ENCODE measurements around the gene CHRDL2. TPM values are rescaled to one million over a fixed set of nuclear protein-coding genes. Genes with fewer than 3 reads are reported as not detected.

The CHRDL2 gene
- total and polyA plus RNA-seq, 2 experiments from 2014 or later, result 0.83 to 4.7 TPM

DNA sequence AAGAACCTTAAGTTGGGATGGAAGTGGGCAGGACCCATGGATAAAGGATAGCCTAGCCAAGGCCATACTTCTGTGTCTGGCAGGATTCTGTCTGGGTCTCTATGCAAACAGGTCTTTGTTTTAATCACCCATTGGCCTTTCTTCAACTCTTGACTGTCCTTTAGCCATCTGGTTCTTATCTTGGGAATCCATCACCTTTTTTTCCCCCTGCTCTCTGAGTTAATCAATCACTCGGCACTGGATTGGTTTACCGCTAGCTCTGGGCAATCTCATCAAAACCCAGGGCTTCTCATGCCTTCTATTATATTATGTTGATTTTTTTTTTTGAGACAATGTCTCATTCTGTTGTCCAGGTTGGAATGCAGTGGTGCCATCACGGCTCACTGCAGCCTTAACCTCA is 15.6 kb upstream of the CHRDL2 start:
- Histone ChIP-seq H3K36me3 (replicated peaks; ENCODE audit: insufficient read depth, low read depth) (no peaks in the 10 kb centered on the region), H3K9me2 (replicated peaks; ENCODE audit: insufficient read depth) (no peaks in the 10 kb centered on the region), H3K9me3 (ENCODE audit: low read depth) (no peaks in the 10 kb centered on the region), H4K20me1 (ENCODE audit: insufficient read depth, poor library complexity, severe bottlenecking) (no peaks in the 10 kb centered on the region), H3K27me3 (no peaks in the 10 kb centered on the region), H2AFZ (no peak overlapping the region), H3K27ac (no peak overlapping the region), H3K4me2 (no peak overlapping the region), H3K4me1 (ENCODE audit: insufficient read depth) (peaks cover 11% of the 10 kb centered on the region), H3K79me2 (peaks cover 27% of the 10 kb centered on the region), H3K4me3 (no peak overlapping the region)
- WGBS (ENCODE audit: low lambda C conversion rate, missing lambda C conversion rate), result 78% methylated on average over 3 of the region's 3 CpGs
- TF ChIP-seq EZH2 (IDR thresholded peaks at IDR 0.05; ENCODE audit: borderline replicate concordance), result no peak
- TF ChIP-seq EZH2phosphoT487 (IDR thresholded peaks at IDR 0.05; ENCODE audit: low read depth, severe bottlenecking, unreplicated experiment), result no peak
- TF ChIP-seq, protein P1, sequence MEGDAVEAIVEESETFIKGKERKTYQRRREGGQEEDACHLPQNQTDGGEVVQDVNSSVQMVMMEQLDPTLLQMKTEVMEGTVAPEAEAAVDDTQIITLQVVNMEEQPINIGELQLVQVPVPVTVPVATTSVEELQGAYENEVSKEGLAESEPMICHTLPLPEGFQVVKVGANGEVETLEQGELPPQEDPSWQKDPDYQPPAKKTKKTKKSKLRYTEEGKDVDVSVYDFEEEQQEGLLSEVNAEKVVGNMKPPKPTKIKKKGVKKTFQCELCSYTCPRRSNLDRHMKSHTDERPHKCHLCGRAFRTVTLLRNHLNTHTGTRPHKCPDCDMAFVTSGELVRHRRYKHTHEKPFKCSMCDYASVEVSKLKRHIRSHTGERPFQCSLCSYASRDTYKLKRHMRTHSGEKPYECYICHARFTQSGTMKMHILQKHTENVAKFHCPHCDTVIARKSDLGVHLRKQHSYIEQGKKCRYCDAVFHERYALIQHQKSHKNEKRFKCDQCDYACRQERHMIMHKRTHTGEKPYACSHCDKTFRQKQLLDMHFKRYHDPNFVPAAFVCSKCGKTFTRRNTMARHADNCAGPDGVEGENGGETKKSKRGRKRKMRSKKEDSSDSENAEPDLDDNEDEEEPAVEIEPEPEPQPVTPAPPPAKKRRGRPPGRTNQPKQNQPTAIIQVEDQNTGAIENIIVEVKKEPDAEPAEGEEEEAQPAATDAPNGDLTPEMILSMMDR (IDR thresholded peaks at IDR 0.05; ENCODE audit: poor library complexity), result no peak
- DNase-seq (ENCODE audit: low spot score), result no peak

GRCh38 chr11:74744277-74744676 is 13.1 kb upstream of the CHRDL2 start:
- Histone ChIP-seq H3K27me3 (no peaks in the 10 kb centered on the region), H3K79me2 (peaks cover 1% of the 10 kb centered on the region), H3K36me3 (replicated peaks; ENCODE audit: insufficient read depth, low read depth) (no peaks in the 10 kb centered on the region), H3K27ac (no peak overlapping the region), H3K4me2 (no peak overlapping the region), H3K9me2 (replicated peaks; ENCODE audit: insufficient read depth) (no peaks in the 10 kb centered on the region), H3K9me3 (ENCODE audit: low read depth) (no peaks in the 10 kb centered on the region), H2AFZ (no peak overlapping the region), H3K4me1 (ENCODE audit: insufficient read depth) (peaks cover 5% of the 10 kb centered on the region), H3K4me3 (no peak overlapping the region), H4K20me1 (ENCODE audit: insufficient read depth, poor library complexity, severe bottlenecking) (no peaks in the 10 kb centered on the region)
- DNase-seq (ENCODE audit: low spot score), result no peak
- 80% methylated on average over 4 of the region's 4 CpGs for WGBS (ENCODE audit: low lambda C conversion rate, missing lambda C conversion rate)
- TF ChIP-seq EZH2phosphoT487 (IDR thresholded peaks at IDR 0.05; ENCODE audit: low read depth, severe bottlenecking, unreplicated experiment) (no peak), EZH2 (IDR thresholded peaks at IDR 0.05; ENCODE audit: borderline replicate concordance) (no peak)
- TF ChIP-seq, protein P1 (IDR thresholded peaks at IDR 0.05; ENCODE audit: poor library complexity), result no peak

GRCh38 chr11:74743640-74744039 is 12.4 kb upstream of the CHRDL2 start:
- Histone ChIP-seq H3K27me3 (no peaks in the 10 kb centered on the region), H2AFZ (no peak overlapping the region), H3K79me2 (no peaks in the 10 kb centered on the region), H4K20me1 (ENCODE audit: insufficient read depth, poor library complexity, severe bottlenecking) (no peaks in the 10 kb centered on the region), H3K4me2 (no peak overlapping the region), H3K9me2 (replicated peaks; ENCODE audit: insufficient read depth) (no peaks in the 10 kb centered on the region), H3K9me3 (ENCODE audit: low read depth) (no peaks in the 10 kb centered on the region), H3K4me3 (no peak overlapping the region), H3K36me3 (replicated peaks; ENCODE audit: insufficient read depth, low read depth) (no peaks in the 10 kb centered on the region), H3K4me1 (ENCODE audit: insufficient read depth) (peaks cover 5% of the 10 kb centered on the region), H3K27ac (no peak overlapping the region)
- TF ChIP-seq EZH2phosphoT487 (IDR thresholded peaks at IDR 0.05; ENCODE audit: low read depth, severe bottlenecking, unreplicated experiment) (no peak), EZH2 (IDR thresholded peaks at IDR 0.05; ENCODE audit: borderline replicate concordance) (no peak)
- TF ChIP-seq, protein P1 (IDR thresholded peaks at IDR 0.05; ENCODE audit: poor library complexity), result no peak
- no peak for DNase-seq (ENCODE audit: low spot score)

DNA sequence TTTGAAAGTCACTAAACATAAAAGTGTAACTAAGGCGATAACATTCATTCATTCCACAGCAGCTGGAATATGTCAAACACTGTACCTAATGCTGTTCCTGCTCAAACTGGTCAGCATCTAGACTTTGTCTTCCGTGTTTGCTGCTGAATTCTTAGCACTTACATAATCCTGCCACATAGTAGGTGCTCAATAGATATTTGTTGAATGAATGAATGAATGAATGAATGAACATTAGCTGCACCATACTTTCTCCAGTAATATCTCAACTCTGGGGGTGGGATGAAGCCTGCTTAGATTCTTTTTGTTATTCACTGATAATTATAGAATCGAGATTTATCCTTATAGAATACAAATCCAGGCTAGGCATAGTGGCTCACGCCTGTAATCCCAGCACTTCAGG is 10.8 kb upstream of the CHRDL2 start:
- TF ChIP-seq, protein P1 (IDR thresholded peaks at IDR 0.05; ENCODE audit: poor library complexity), result no peak
- TF ChIP-seq EZH2 (IDR thresholded peaks at IDR 0.05; ENCODE audit: borderline replicate concordance), result no peak
- no peak for TF ChIP-seq EZH2phosphoT487 (IDR thresholded peaks at IDR 0.05; ENCODE audit: low read depth, severe bottlenecking, unreplicated experiment)
- no peaks in the 10 kb centered on the region for H3K36me3 ChIP-seq (replicated peaks; ENCODE audit: insufficient read depth, low read depth)
- no peak overlapping the region for H3K4me3 ChIP-seq
- H3K4me1 ChIP-seq (ENCODE audit: insufficient read depth), result no peaks in the 10 kb centered on the region
- no peaks in the 10 kb centered on the region for H3K9me3 ChIP-seq (ENCODE audit: low read depth)
- no peak overlapping the region for H2AFZ ChIP-seq
- H3K27ac ChIP-seq, result no peak overlapping the region
- no peaks in the 10 kb centered on the region for H3K79me2 ChIP-seq
- no peaks in the 10 kb centered on the region for H3K9me2 ChIP-seq (replicated peaks; ENCODE audit: insufficient read depth)
- H3K27me3 ChIP-seq, result no peaks in the 10 kb centered on the region
- no peak for DNase-seq (ENCODE audit: low spot score)
- H3K4me2 ChIP-seq, result no peak overlapping the region
- H4K20me1 ChIP-seq (ENCODE audit: insufficient read depth, poor library complexity, severe bottlenecking), result no peaks in the 10 kb centered on the region
- WGBS (ENCODE audit: low lambda C conversion rate, missing lambda C conversion rate), result 94% methylated on average over 4 of the region's 4 CpGs

Data from hepatocyte (in vitro differentiated cells).